GM18907 (cell line): ENCODE results near the gene SUMO2.
"Not testable (repeated sequence)": the region's sequence is repeated elsewhere in the genome, so short reads cannot be mapped to it uniquely, and the experiment has no call there.

Source experiments
- ATAC-seq: cut with Tn5 transposase; IDR thresholded peaks from one replicate; pipeline ENCODE4 v1.9.1; 2021; ENCODE audit warnings: mild to moderate bottlenecking, moderate library complexity; ENCODE audit not compliant: unreplicated experiment

Gene SUMO2

GRCh38 chr17:75182569-75183436, at the start of gene SUMO2:
Gene SUMO2 (minus strand): TSS chr17:75182959. CDS start chr17:75182834, 125 bp downstream.
- peak; percentile 74 for ATAC-seq

- ATAC-seq = no peak
Observed at GRCh38 chr17:75231741-75232464, 49.1 kb upstream of the SUMO2 start.

- ATAC-seq = no peak
Observed at GRCh38 chr17:75231071-75231470, 48.3 kb upstream of the SUMO2 start.

GRCh38 chr17:75228847-75229246, 46.1 kb upstream of the SUMO2 start:
- ATAC-seq = no peak

- no peak for ATAC-seq
Observed at GRCh38 chr17:75228305-75228704, 45.5 kb upstream of the SUMO2 start.

GRCh38 chr17:75227729-75228128, 45.0 kb upstream of the SUMO2 start:
- no peak for ATAC-seq

GRCh38 chr17:75225016-75225415, 42.3 kb upstream of the SUMO2 start:
- ATAC-seq = no peak

GRCh38 chr17:75219815-75220214, 37.1 kb upstream of the SUMO2 start:
- no peak for ATAC-seq

- ATAC-seq = no peak
Observed at GRCh38 chr17:75218131-75218530, 35.4 kb upstream of the SUMO2 start.

GRCh38 chr17:75209061-75209460, 26.3 kb upstream of the SUMO2 start:
- ATAC-seq = no peak

- ATAC-seq = no peak
Observed at GRCh38 chr17:75208161-75208560, 25.4 kb upstream of the SUMO2 start.

GRCh38 chr17:75207760-75208159, 25.0 kb upstream of the SUMO2 start:
- ATAC-seq = no peak

GRCh38 chr17:75207050-75207407, 24.3 kb upstream of the SUMO2 start:
- ATAC-seq = not testable (repeated sequence)

- no peak for ATAC-seq
Observed at GRCh38 chr17:75205793-75206163, 23.0 kb upstream of the SUMO2 start.

- peak; percentile 78 for ATAC-seq
Observed at GRCh38 chr17:75205037-75205792, 22.5 kb upstream of the SUMO2 start, which contains the start of gene NUP85. Gene NUP85 (plus strand): TSS chr17:75205679. CDS start chr17:75205762, 83 bp downstream.

GRCh38 chr17:75199886-75200618, 17.3 kb upstream of the SUMO2 start:
- no peak for ATAC-seq

- no peak for ATAC-seq
Observed at GRCh38 chr17:75194879-75195278, 12.1 kb upstream of the SUMO2 start.

- no peak for ATAC-seq
Observed at GRCh38 chr17:75191584-75191983, 8.8 kb upstream of the SUMO2 start.

- no peak for ATAC-seq
Observed at GRCh38 chr17:75188614-75189013, 5.9 kb upstream of the SUMO2 start.

- no peak for ATAC-seq
Observed at GRCh38 chr17:75183999-75184884, 1.5 kb upstream of the SUMO2 start.
